ENCODE data around the gene LRRC55. TPM values are rescaled to one million over a fixed set of nuclear protein-coding genes. Genes with fewer than 3 reads are reported as not detected.

The LRRC55 gene
- total RNA-seq, 4 donors from 2014 or later, result 0.13 TPM; not detected in 3

DNA sequence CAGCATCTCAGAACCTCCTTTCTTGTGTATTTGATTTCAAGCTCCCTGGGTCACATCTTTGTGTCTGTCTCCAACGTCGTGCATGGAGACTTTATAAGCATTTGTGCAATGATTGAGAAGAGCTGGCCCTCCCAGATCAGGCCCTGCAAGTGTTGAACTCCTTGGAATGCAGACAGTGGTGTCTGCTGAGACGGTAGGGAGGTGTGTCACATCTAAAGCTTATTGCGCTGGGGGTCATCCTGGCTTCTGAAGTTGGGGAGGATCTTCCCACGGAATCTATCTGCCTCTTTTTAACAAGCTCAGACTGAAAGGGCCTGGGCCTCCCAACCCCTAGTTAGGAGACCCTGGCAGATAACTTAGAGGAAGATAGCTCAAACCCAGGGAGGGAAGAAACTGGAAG is 48.6 kb downstream of the LRRC55 start:
- DNase-seq, result no peak
- TF ChIP-seq POLR2A (IDR thresholded peaks at IDR 0.05), result no peak
- TF ChIP-seq, protein P1, sequence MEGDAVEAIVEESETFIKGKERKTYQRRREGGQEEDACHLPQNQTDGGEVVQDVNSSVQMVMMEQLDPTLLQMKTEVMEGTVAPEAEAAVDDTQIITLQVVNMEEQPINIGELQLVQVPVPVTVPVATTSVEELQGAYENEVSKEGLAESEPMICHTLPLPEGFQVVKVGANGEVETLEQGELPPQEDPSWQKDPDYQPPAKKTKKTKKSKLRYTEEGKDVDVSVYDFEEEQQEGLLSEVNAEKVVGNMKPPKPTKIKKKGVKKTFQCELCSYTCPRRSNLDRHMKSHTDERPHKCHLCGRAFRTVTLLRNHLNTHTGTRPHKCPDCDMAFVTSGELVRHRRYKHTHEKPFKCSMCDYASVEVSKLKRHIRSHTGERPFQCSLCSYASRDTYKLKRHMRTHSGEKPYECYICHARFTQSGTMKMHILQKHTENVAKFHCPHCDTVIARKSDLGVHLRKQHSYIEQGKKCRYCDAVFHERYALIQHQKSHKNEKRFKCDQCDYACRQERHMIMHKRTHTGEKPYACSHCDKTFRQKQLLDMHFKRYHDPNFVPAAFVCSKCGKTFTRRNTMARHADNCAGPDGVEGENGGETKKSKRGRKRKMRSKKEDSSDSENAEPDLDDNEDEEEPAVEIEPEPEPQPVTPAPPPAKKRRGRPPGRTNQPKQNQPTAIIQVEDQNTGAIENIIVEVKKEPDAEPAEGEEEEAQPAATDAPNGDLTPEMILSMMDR (IDR thresholded peaks at IDR 0.05), result no peak
- Histone ChIP-seq H3K9me3 (no peaks in the 10 kb centered on the region), H3K36me3 (no peaks in the 10 kb centered on the region), H3K27me3 (no peaks in the 10 kb centered on the region), H3K27ac (no peak overlapping the region), H3K4me1 (no peaks in the 10 kb centered on the region), H3K4me3 (no peak overlapping the region)

DNA sequence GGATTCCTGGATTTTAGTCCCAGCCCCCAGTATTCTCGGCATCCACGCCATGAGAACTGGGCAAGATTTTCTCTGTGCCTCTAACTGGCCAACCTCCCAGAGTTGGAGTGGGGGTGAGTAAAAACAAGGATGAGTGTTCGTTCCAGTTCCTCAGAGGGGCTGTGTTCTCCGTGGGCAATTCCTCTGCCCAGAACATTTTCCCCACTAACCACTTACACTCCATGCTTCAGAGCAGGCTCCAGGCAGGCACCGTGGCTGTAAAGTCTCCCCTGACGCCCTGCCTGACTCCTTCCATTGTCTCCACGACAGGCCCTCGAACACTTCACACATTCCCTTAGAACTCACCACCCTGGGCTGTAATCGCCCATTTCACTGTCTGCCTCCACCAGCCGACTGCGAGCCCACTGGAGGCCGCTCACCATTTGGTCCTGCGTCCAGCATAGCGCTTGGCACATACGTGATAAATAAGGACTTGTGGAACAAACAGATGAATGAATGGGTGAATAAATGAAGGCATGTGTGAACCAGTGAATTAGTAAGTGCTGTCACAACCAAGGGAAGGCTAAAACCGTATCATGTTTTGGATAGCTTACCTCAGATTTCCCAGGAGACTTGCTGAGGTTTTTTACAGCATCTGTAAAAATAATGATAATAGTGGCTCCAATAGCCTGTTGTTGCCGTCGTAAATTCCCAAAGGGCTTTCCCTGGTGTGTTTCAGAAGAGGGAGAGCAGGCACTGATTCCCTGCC is 49.2 kb downstream of the LRRC55 start:
- DNase-seq, result no peak
- Histone ChIP-seq H3K4me1 (no peaks in the 10 kb centered on the region), H3K9me3 (no peaks in the 10 kb centered on the region), H3K36me3 (no peaks in the 10 kb centered on the region), H3K27ac (no peak overlapping the region), H3K4me3 (no peak overlapping the region), H3K27me3 (no peaks in the 10 kb centered on the region)
- TF ChIP-seq POLR2A (IDR thresholded peaks at IDR 0.05), result no peak
- TF ChIP-seq, protein P1 (IDR thresholded peaks at IDR 0.05), result no peak

DNA sequence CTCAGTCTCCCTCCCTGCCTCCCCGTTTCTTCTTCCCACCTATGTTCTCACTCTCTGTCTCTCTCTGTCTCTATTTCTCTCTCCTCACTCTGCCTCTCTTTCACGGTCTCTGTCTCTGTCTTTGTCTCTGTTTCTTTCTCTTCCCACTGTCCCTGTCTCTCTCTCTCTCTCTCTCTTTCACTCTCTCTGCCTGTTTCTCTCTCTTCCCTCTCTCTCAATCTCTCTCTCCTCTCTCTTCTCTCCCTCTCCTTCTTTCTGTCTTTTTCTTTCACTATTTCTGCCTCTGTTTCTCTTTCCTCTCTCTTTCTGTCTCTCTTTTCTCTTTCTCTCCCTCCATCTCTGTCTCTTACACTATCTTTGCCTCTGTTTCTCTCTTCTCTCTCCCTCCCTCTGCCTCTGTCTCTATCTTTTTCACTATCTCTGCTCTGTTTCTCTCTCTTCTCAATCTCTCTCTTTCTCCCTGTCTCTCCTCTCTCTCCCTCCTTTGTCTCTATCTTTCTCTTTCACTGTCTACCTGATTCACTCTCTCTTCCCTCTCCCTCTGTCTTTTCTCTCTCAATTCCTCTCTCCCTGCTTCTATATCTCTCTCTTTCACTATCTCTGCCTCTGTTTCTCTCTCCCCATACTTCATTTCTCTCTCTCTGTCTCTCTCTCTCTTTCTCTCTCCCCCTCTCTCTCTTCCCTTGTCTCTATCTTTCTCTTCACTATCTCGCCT is 49.9 kb downstream of the LRRC55 start:
- no peaks in the 10 kb centered on the region for H3K36me3 ChIP-seq
- TF ChIP-seq POLR2A (IDR thresholded peaks at IDR 0.05), result no peak
- TF ChIP-seq, protein P1 (IDR thresholded peaks at IDR 0.05), result no peak
- no peak overlapping the region for H3K27ac ChIP-seq
- no peak overlapping the region for H3K4me3 ChIP-seq
- no peak for DNase-seq
- no peaks in the 10 kb centered on the region for H3K27me3 ChIP-seq
- H3K9me3 ChIP-seq, result no peaks in the 10 kb centered on the region
- no peaks in the 10 kb centered on the region for H3K4me1 ChIP-seq

DNA sequence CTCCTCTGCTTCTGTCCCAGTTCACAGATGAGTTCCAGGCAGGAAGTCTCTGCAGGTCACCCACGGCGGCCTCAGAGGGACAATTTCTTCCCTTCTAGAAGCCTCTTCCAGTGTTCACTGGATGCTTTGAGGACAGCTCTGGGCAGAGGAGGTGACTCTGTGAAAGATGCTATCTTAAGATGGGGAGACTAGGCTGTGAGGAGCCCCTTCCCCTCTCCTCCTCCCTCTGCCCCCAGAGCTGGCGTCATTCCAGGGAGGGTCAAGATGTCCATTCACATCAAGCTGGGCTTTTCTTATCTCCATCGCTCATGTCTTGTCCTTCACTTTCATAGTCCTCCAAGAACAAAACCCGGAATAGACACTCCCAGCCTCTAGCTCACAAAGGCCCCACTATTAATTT is 51.9 kb downstream of the LRRC55 start:
- no peak overlapping the region for H3K27ac ChIP-seq
- no peak overlapping the region for H3K4me3 ChIP-seq
- no peaks in the 10 kb centered on the region for H3K27me3 ChIP-seq
- H3K9me3 ChIP-seq, result no peaks in the 10 kb centered on the region
- no peak for TF ChIP-seq POLR2A (IDR thresholded peaks at IDR 0.05)
- TF ChIP-seq, protein P1 (IDR thresholded peaks at IDR 0.05), result no peak
- H3K36me3 ChIP-seq, result no peaks in the 10 kb centered on the region
- DNase-seq, result no peak
- H3K4me1 ChIP-seq, result no peaks in the 10 kb centered on the region

DNA sequence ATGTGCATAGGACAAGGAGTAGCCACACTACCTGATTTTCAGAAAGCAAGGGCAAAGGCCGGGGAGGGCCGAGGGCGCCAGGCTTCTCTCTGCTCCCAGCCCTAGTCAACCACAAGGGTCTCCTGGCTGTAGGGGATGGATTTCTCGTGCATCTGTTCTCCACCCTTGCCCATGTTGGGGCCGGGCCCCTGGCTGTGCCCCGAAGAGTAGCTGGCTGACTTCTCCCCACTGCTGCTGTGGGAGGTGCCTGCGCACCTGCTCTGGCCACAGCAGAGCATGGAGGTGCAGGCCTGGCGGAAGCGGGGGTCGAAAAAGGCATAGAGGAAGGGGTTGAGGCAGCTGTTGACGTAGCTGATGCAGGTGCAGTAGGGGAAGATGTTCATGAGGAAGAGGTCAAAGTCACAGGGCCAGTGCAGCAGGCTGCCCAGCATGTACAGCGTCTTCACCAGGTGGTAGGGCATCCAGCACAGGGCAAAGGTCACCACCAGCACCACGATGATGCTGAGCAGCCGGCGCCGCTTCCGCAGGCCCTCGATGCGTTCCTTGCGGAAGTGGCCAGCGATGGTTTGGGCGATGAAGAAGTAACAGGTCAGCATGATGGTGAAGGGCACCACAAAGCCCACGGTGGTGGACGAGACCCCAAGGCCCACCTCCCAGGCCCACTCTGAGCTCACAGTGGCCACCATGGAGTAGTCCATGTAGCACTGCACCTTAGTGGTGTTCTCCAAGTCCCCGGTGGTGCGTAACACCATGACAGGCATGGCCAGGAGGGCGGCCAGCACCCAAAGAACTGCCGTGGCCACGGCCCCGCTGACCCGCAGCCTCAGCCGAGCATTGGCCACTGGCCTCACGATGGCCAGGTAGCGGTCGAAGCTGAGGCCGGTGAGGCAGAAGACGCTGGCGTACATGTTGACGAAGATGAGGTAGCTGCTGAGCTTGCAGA is 54.3 kb downstream of the LRRC55 start:
- TF ChIP-seq, protein P1 (IDR thresholded peaks at IDR 0.05), result no peak
- TF ChIP-seq POLR2A (IDR thresholded peaks at IDR 0.05), result no peak
- no peaks in the 10 kb centered on the region for H3K27me3 ChIP-seq

More for the DNA sequence above, 54.3 kb downstream of the LRRC55 start:
- Histone ChIP-seq H3K36me3 (no peaks in the 10 kb centered on the region), H3K4me1 (no peaks in the 10 kb centered on the region), H3K9me3 (no peaks in the 10 kb centered on the region), H3K4me3 (no peak overlapping the region), H3K27ac (peak overlapping the region in 1 of 4 donors; percentile 3)
- DNase-seq, result no peak
